GM18499 (cell line): ENCODE measurements around the gene FFAR2.
"Not testable (repeated sequence)": the region's sequence is repeated elsewhere in the genome, so short reads cannot be mapped to it uniquely, and the experiment has no call there.

ENCODE experiments used
- ATAC-seq: cut with Tn5 transposase; IDR thresholded peaks from one replicate; pipeline ENCODE4 v1.9.1; 2021; ENCODE audit warnings: moderate number of reproducible peaks; ENCODE audit not compliant: insufficient read depth, unreplicated experiment

The FFAR2 gene

GRCh38 chr19:35451338-35452096 lies 3.5 kb downstream of the FFAR2 start:
- no peak for ATAC-seq

GRCh38 chr19:35454663-35455062 lies 6.6 kb downstream of the FFAR2 start:
- ATAC-seq: no peak

- ATAC-seq: no peak
Measured at GRCh38 chr19:35455616-35456201, 7.7 kb downstream of the FFAR2 start.

GRCh38 chr19:35457173-35457572 lies 9.1 kb downstream of the FFAR2 start:
- ATAC-seq: no peak

GRCh38 chr19:35458192-35458591 lies 10.1 kb downstream of the FFAR2 start:
- ATAC-seq: no peak

- ATAC-seq: no peak
Measured at GRCh38 chr19:35458731-35459391, 10.8 kb downstream of the FFAR2 start.

GRCh38 chr19:35459414-35460082 lies 11.5 kb downstream of the FFAR2 start:
- ATAC-seq: no peak

- ATAC-seq: no peak
Measured at GRCh38 chr19:35460608-35461007, 12.6 kb downstream of the FFAR2 start.

GRCh38 chr19:35461060-35461459 lies 13.0 kb downstream of the FFAR2 start:
- ATAC-seq: no peak

- not testable (repeated sequence) for ATAC-seq
Measured at GRCh38 chr19:35461788-35462187, 13.7 kb downstream of the FFAR2 start.

GRCh38 chr19:35462476-35462953 lies 14.5 kb downstream of the FFAR2 start:
- no peak for ATAC-seq

GRCh38 chr19:35462956-35463355 lies 14.9 kb downstream of the FFAR2 start:
- not testable (repeated sequence) for ATAC-seq

- no peak for ATAC-seq
Measured at GRCh38 chr19:35466259-35466658, 18.2 kb downstream of the FFAR2 start.

GRCh38 chr19:35468637-35469036 lies 20.6 kb downstream of the FFAR2 start:
- no peak for ATAC-seq

- no peak for ATAC-seq
Measured at GRCh38 chr19:35470128-35470527, 22.1 kb downstream of the FFAR2 start.

- ATAC-seq: not testable (repeated sequence)
Measured at GRCh38 chr19:35471075-35471474, 23.0 kb downstream of the FFAR2 start.

GRCh38 chr19:35471946-35472345 lies 23.9 kb downstream of the FFAR2 start:
- ATAC-seq: no peak

GRCh38 chr19:35474104-35474503 lies 26.0 kb downstream of the FFAR2 start:
- no peak for ATAC-seq

GRCh38 chr19:35474594-35474993 lies 26.5 kb downstream of the FFAR2 start:
- not testable (repeated sequence) for ATAC-seq

- no peak for ATAC-seq
Measured at GRCh38 chr19:35476149-35476548, 28.1 kb downstream of the FFAR2 start.
